ENCODE results near the gene CD53.

DNA sequence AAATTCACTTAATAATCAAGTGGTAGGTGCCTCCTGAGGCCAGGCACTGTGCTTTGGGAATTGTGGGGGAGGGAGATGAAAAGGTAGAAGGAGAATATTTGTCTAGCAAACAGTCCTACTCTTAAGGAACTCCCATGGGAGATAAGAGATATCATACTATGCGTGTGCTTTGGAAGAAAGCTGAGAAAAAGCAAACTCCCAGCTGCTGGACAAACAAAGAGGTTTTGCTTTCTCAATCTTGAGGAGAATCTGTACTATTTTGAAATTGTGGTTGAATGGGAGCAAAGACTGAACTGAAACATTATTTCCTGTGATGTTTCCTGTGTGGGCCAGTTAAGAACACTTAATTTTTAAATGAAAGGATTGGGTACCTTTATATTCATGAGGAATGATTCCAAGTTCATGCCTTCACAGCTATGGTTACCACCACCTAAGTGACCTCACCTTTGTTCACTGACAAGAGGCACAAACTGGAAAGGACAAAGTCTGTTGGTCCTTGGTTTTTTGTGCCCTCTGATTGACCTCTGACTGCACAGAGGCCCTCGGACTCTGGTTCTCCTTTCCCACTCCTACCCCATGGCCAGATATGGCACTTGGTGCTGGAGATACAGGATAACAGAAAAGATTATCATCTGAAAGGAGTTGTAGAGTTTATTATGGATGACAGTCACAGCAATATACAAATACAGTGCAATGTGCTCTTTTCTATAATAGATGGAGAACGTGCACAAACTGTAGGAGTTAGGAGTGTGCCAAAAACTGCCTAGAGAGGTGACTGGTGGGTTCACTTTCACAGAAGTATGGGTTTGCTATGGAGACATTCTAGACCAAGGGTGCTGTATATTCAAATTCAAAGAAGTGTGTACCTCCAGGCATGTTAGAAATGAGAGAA is 1.6 kb downstream of the CD53 start:
- no peak for TF ChIP-seq TEAD1 (CRISPR knock-in tag; IDR thresholded peaks at IDR 0.05)
- TF ChIP-seq NR2C2 (CRISPR knock-in tag; IDR thresholded peaks at IDR 0.05) = no peak
- no peak for TF ChIP-seq GABPB1 (CRISPR knock-in tag; IDR thresholded peaks at IDR 0.05)
- TF ChIP-seq, protein P1, sequence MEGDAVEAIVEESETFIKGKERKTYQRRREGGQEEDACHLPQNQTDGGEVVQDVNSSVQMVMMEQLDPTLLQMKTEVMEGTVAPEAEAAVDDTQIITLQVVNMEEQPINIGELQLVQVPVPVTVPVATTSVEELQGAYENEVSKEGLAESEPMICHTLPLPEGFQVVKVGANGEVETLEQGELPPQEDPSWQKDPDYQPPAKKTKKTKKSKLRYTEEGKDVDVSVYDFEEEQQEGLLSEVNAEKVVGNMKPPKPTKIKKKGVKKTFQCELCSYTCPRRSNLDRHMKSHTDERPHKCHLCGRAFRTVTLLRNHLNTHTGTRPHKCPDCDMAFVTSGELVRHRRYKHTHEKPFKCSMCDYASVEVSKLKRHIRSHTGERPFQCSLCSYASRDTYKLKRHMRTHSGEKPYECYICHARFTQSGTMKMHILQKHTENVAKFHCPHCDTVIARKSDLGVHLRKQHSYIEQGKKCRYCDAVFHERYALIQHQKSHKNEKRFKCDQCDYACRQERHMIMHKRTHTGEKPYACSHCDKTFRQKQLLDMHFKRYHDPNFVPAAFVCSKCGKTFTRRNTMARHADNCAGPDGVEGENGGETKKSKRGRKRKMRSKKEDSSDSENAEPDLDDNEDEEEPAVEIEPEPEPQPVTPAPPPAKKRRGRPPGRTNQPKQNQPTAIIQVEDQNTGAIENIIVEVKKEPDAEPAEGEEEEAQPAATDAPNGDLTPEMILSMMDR (IDR thresholded peaks at IDR 0.05) = no peak
- TF ChIP-seq, protein P2, sequence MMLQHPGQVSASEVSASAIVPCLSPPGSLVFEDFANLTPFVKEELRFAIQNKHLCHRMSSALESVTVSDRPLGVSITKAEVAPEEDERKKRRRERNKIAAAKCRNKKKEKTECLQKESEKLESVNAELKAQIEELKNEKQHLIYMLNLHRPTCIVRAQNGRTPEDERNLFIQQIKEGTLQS (CRISPR knock-in tag; conservative IDR thresholded peaks at IDR 0.05) = no peak
- TF ChIP-seq JUN (CRISPR knock-in tag; IDR thresholded peaks at IDR 0.05) = no peak
- no peak for TF ChIP-seq CBFB (CRISPR knock-in tag; IDR thresholded peaks at IDR 0.05; ENCODE audit: low read depth)
- no peak for TF ChIP-seq CREB1 (CRISPR knock-in tag; IDR thresholded peaks at IDR 0.05)
- TF ChIP-seq, protein P3, sequence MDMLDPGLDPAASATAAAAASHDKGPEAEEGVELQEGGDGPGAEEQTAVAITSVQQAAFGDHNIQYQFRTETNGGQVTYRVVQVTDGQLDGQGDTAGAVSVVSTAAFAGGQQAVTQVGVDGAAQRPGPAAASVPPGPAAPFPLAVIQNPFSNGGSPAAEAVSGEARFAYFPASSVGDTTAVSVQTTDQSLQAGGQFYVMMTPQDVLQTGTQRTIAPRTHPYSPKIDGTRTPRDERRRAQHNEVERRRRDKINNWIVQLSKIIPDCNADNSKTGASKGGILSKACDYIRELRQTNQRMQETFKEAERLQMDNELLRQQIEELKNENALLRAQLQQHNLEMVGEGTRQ (CRISPR knock-in tag; IDR thresholded peaks at IDR 0.05) = no peak
- no peak for TF ChIP-seq ZNF263 (CRISPR knock-in tag; IDR thresholded peaks at IDR 0.05; ENCODE audit: low read depth)
- no peak for TF ChIP-seq NFYB (CRISPR knock-in tag; conservative IDR thresholded peaks at IDR 0.05; ENCODE audit: low read depth)
- TF ChIP-seq FOXK1 (CRISPR knock-in tag; IDR thresholded peaks at IDR 0.05) = no peak

Data from WTC11 (cell line).